ENCODE measurements around the gene FNIP2. TPM values are rescaled to one million over a fixed set of nuclear protein-coding genes. Genes with fewer than 3 reads are reported as not detected.

The FNIP2 gene
- total and polyA plus RNA-seq, 10 of the 15 experiments (the other 5 are each of a cell fraction or from before 2014, with no cell fraction given): 0.03 to 0.38 (median 0.15) TPM

DNA sequence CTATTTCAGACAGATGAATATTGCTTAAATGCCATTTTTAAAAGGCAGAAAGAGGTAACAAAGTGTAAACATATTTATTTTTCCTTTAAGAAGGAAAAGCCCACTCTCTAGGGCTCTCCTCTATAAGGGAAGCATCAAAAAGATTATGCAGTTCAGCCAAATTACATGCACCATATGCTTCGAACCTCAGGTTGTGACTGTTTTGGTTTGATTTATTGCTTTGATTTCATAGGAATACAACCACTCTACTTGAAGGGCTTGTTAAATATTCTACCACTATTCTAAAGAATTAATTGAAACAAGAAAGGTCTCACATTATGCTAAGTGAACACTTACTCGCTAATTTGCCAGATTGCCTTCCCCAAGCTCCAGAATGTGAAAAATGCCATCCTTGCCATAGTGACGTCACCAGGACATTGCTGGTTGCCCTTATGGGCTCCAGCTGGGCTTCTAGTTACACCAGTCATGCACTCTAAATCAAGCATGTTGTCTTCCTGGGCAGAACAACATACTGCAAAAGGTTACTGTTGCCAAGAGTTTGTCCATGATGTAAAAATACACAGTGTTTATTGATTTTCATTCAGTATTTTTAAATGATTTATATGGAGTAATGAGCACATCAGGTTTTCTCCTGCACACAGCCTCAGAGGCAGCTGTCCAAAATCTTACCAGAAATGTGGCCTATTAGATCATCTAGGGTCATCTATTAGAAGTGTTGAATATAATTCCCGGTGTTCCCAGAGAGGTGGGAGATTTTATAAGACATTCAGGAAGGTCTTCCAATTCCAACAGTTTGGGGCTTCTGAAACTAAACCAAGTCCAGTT lies 169.6 kb downstream of the FNIP2 start:
- intact Hi-C loops (cut with micrococcal nuclease; ENCODE audit: unreplicated experiment) (no loop called here), in situ Hi-C loops (cut with MboI) (no loop called here)
- H3K9me3 ChIP-seq (replicated peaks; ENCODE audit: control insufficient read depth, insufficient read depth, low read length): no peaks in the 10 kb centered on the region
- POLR2A ChIA-PET: no interaction called here
- H3K79me2 ChIP-seq (ENCODE audit: control insufficient read depth, insufficient read depth, low read length): no peaks in the 10 kb centered on the region
- CTCF ChIA-PET: no interaction called here
- H2AFZ ChIP-seq (ENCODE audit: control insufficient read depth, low read depth, low read length): no peak overlapping the region
- H3K4me2 ChIP-seq (ENCODE audit: control insufficient read depth, insufficient read depth): no peak overlapping the region
- RAD21 ChIA-PET (ENCODE audit: unreplicated experiment): no interaction called here
- H3K4me3 ChIP-seq: no peak overlapping the region
- no peak for DNase-seq (ENCODE audit: low read depth, low spot score)
- H4K20me1 ChIP-seq (ENCODE audit: control insufficient read depth, insufficient read depth): no peaks in the 10 kb centered on the region
- no peak for ATAC-seq
- H3K36me3 ChIP-seq (ENCODE audit: control insufficient read depth in 2 of 2, insufficient read depth in 2 of 2, low read length in 1 of 2): no peaks in the 10 kb centered on the region
- no peaks in the 10 kb centered on the region for H3K27me3 ChIP-seq (replicated peaks in 1 of 2; ENCODE audit: control insufficient read depth in 2 of 2, insufficient read depth in 2 of 2, low read length in 1 of 2)
- H3K9ac ChIP-seq (ENCODE audit: control insufficient read depth, insufficient read depth, low read length): no peak overlapping the region
- 35% methylated on average over 4 of the region's 4 CpGs for WGBS (ENCODE audit: insufficient coverage, insufficient replicate concordance, low lambda C conversion rate, missing lambda C conversion rate)
- no TSS peak for BruUV-seq (replicated peaks)
- H3K27ac ChIP-seq (ENCODE audit: control insufficient read depth, insufficient read depth): no peak overlapping the region
- no peak for FAIRE-seq
- no peaks in the 10 kb centered on the region for H3K4me1 ChIP-seq (ENCODE audit: control insufficient read depth, insufficient read depth, low read length)
- SMC1A ChIA-PET (ENCODE audit: uncharacterized antibody, unreplicated experiment): no interaction called here
- TF ChIP-seq NFYA (IDR thresholded peaks at IDR 0.05; ENCODE audit: borderline replicate concordance, low read depth, low read length) (no peak), SREBF2 (IDR thresholded peaks at IDR 0.05; ENCODE audit: low read length) (no peak), ZBTB33 (IDR thresholded peaks at IDR 0.05) (no peak), RBBP5 (conservative IDR thresholded peaks at IDR 0.05) (no peak), ZBED1 (IDR thresholded peaks at IDR 0.05; ENCODE audit: borderline replicate concordance) (no peak), MEF2A (IDR thresholded peaks at IDR 0.05; ENCODE audit: insufficient read depth, low read depth, low read length) (no peak), POU2F2 (IDR thresholded peaks at IDR 0.05; ENCODE audit: borderline replicate concordance, low read depth, low read length) (no peak), SIN3A (IDR thresholded peaks at IDR 0.05; ENCODE audit: low read depth, low read length) (no peak), PAX5 (IDR thresholded peaks at IDR 0.05; ENCODE audit: borderline replicate concordance, low read depth, low read length) (no peak)

All from GM12878 (cell line).